CD14-positive monocyte (primary cell): ENCODE measurements around the gene GPX7. TPM values are rescaled to one million over a fixed set of nuclear protein-coding genes. Genes with fewer than 3 reads are reported as not detected.

Source experiments
- DNase-seq, 3 donors: peaks; one replicate each; pipeline ENCODE4 v3.0.0-alpha.2; 2011 to 2022
- H2AFZ ChIP-seq: 2 replicates; pipeline ENCODE4 v1.6.0; 2012; ENCODE audit warnings: mild to moderate bottlenecking, low read depth, low read length, inconsistent platforms; ENCODE audit not compliant: insufficient read depth, poor library complexity, severe bottlenecking
- H3K27ac ChIP-seq, 2 donors: 1 replicate in 1 of 2; 2 replicates in 1 of 2; pipeline ENCODE4 v1.5.1; 2012 to 2013; ENCODE audit warnings: low read length in 2 of 2, control low read depth in 1 of 2, inconsistent platforms in 1 of 2, low read depth in 1 of 2, mild to moderate bottlenecking in 1 of 2
- H3K27me3 ChIP-seq, 2 donors: one replicate each; pipeline versions ENCODE4 v1.6.0 to v1.6.1; 2011 to 2013; ENCODE audit warnings: low read length in 2 of 2; ENCODE audit not compliant: control insufficient read depth in 2 of 2, insufficient read depth in 2 of 2
- H3K36me3 ChIP-seq, 2 donors: replicated peaks in 1 of 2; 1 replicate in 1 of 2; 2 replicates in 1 of 2; pipeline versions ENCODE4 v1.5.1 to v1.6.1; 2012 to 2013; ENCODE audit warnings: low read length in 2 of 2, control low read depth in 1 of 2, inconsistent platforms in 1 of 2, mild to moderate bottlenecking in 1 of 2; ENCODE audit not compliant: insufficient read depth in 2 of 2, control insufficient read depth in 1 of 2
- H3K4me1 ChIP-seq, 2 donors: 1 replicate in 1 of 2; 2 replicates in 1 of 2; pipeline versions ENCODE4 v1.5.1 to v1.6.1; 2012 to 2013; ENCODE audit warnings: low read length in 2 of 2, control low read depth in 1 of 2, inconsistent platforms in 1 of 2, mild to moderate bottlenecking in 1 of 2, moderate library complexity in 1 of 2; ENCODE audit not compliant: insufficient read depth in 2 of 2, control insufficient read depth in 1 of 2
- H3K4me2 ChIP-seq: replicated peaks from 2 replicates; pipeline ENCODE3; 2012; ENCODE audit warnings: low read length, moderate library complexity, mild to moderate bottlenecking; ENCODE audit not compliant: poor library complexity, severe bottlenecking; ENCODE audit errors: extremely low read depth
- H3K4me3 ChIP-seq, 3 experiments: fragments of 200-600 bp in 1 of 3; sonication (generic) in 1 of 3; replicated peaks in 1 of 3; 1 replicate in 2 of 3; 2 replicates in 1 of 3; pipeline ENCODE4 v1.5.1; 2011 to 2013; ENCODE audit warnings: low read length in 3 of 3, mild to moderate bottlenecking in 3 of 3, control low read depth in 2 of 3, low read depth in 2 of 3, inconsistent platforms in 1 of 3, moderate library complexity in 1 of 3
- H3K79me2 ChIP-seq: 2 replicates; pipeline ENCODE4 v1.6.0; 2012; ENCODE audit warnings: mild to moderate bottlenecking, control low read depth, inconsistent platforms, low read length, moderate library complexity; ENCODE audit not compliant: insufficient read depth
- H3K9ac ChIP-seq: 2 replicates; pipeline ENCODE4 v1.6.0; 2017; ENCODE audit warnings: low read length, mild to moderate bottlenecking; ENCODE audit not compliant: insufficient read depth, poor library complexity, severe bottlenecking
- H3K9me3 ChIP-seq, 2 donors: replicated peaks in 1 of 2; 1 replicate in 1 of 2; 2 replicates in 1 of 2; pipeline versions ENCODE4 v1.5.1 to v1.6.1; 2012 to 2013; ENCODE audit warnings: low read length in 2 of 2, control low read depth in 1 of 2; ENCODE audit not compliant: control insufficient read depth in 1 of 2, insufficient read depth in 1 of 2
- H4K20me1 ChIP-seq: 2 replicates; pipeline ENCODE4 v1.6.0; 2012; ENCODE audit warnings: mild to moderate bottlenecking, low read length, control low read depth, moderate library complexity; ENCODE audit not compliant: insufficient read depth
- H3K27ac Mint-ChIP-seq, 7 donors: one replicate each; pipeline ENCODE4 v1.8.0; 2020; ENCODE audit warnings: mild to moderate bottlenecking in 7 of 7, mixed read lengths in 7 of 7, moderate library complexity in 6 of 7, inconsistent platforms in 2 of 7
- H3K27me3 Mint-ChIP-seq, 3 donors: one replicate each; pipeline ENCODE4 v1.8.0; 2021 to 2022; ENCODE audit warnings: low read depth in 3 of 3, mild to moderate bottlenecking in 3 of 3, mixed read lengths in 3 of 3, moderate library complexity in 3 of 3, inconsistent platforms in 1 of 3
- H3K36me3 Mint-ChIP-seq, 2 donors: one replicate each; pipeline ENCODE4 v1.8.0; 2020; ENCODE audit warnings: mixed read lengths in 2 of 2, inconsistent platforms in 1 of 2, mild to moderate bottlenecking in 1 of 2
- H3K4me1 Mint-ChIP-seq: one replicate; pipeline ENCODE4 v1.8.0; 2020; ENCODE audit warnings: mild to moderate bottlenecking, mixed read lengths
- H3K4me3 Mint-ChIP-seq, 2 donors: one replicate each; pipeline ENCODE4 v1.8.0; 2020; ENCODE audit warnings: mild to moderate bottlenecking in 2 of 2, mixed read lengths in 2 of 2, moderate library complexity in 1 of 2
- H3K9me3 Mint-ChIP-seq, 7 donors: one replicate each; pipeline ENCODE4 v1.8.0; 2020 to 2022; ENCODE audit warnings: mixed read lengths in 7 of 7, mild to moderate bottlenecking in 6 of 7, moderate library complexity in 6 of 7, inconsistent platforms in 2 of 7
- CTCF ChIP-seq: fragments of 200-600 bp; IDR thresholded peaks from one replicate; pipeline ENCODE4 v1.8.0; 2022; ENCODE audit warnings: antibody characterized with exemption, mild to moderate bottlenecking
- WGBS: methylation state at CpG from one replicate; pipeline ENCODE4 v1.1.5; 2013; ENCODE audit warnings: missing lambda C conversion rate; ENCODE audit not compliant: insufficient coverage; 5-methylcytosine and 5-hydroxymethylcytosine counted together
- intact Hi-C, 2 donors: fragments of 100-400 bp; cut with micrococcal nuclease; formaldehyde crosslinking; loops; one replicate each; pipeline versions ENCODE4 v1.15.0 to v1.15.1; 2023
- polyA plus RNA-seq, 3 donors: library from polyadenylated mRNA; depleted of rRNA in 1 of 3; unstranded in 2 of 3; stranded (reverse) in 1 of 3; fragments of 300-500 nt in 2 of 3; fragments of >200 nt in 1 of 3; fragmentation: Illumina TruSeq in 2 of 3; gene quantifications; 1 replicate in 2 of 3; 2 replicates in 1 of 3; pipeline ENCODE4 v1.2.3, GENCODE V29; 2012 to 2021

Gene GPX7
- polyA plus RNA-seq, 3 donors: 1.7 to 3.3 (median 2.9) TPM

GRCh38 chr1:52651904-52652303, 49.7 kb downstream of the GPX7 start:
- Histone ChIP-seq H3K9me3 (no peaks in the 10 kb centered on the region), H4K20me1 (no peaks in the 10 kb centered on the region), H3K27ac (no peak overlapping the region), H3K4me3 (no peak overlapping the region), H3K27me3 (no peaks in the 10 kb centered on the region), H2AFZ (no peak overlapping the region), H3K79me2 (no peaks in the 10 kb centered on the region), H3K9ac (no peak overlapping the region), H3K4me2 (no peak overlapping the region), H3K4me1 (no peaks in the 10 kb centered on the region), H3K36me3 (no peaks in the 10 kb centered on the region)
- no peak for DNase-seq
- H3K27ac Mint-ChIP-seq: no peak overlapping the region
- no peaks in the 10 kb centered on the region for H3K27me3 Mint-ChIP-seq
- TF ChIP-seq CTCF: no peak
- intact Hi-C loops: no loop called here
- peaks cover 5% of the 10 kb centered on the region for H3K4me1 Mint-ChIP-seq
- no peak overlapping the region for H3K4me3 Mint-ChIP-seq
- no peaks in the 10 kb centered on the region for H3K36me3 Mint-ChIP-seq
- WGBS: no CpG with 5 or more reads among the region's 1 CpG
- H3K9me3 Mint-ChIP-seq: peaks cover 0 to 3% (median 0%) of the 10 kb centered on the region in 7 donors

GRCh38 chr1:52653207-52653849, 51.2 kb downstream of the GPX7 start:
- no peaks in the 10 kb centered on the region for H3K36me3 Mint-ChIP-seq
- Histone ChIP-seq H3K4me2 (no peak overlapping the region), H3K79me2 (no peaks in the 10 kb centered on the region), H4K20me1 (no peaks in the 10 kb centered on the region), H3K27ac (no peak overlapping the region), H2AFZ (no peak overlapping the region), H3K27me3 (no peaks in the 10 kb centered on the region), H3K36me3 (no peaks in the 10 kb centered on the region), H3K9me3 (no peaks in the 10 kb centered on the region), H3K9ac (no peak overlapping the region), H3K4me3 (no peak overlapping the region), H3K4me1 (no peaks in the 10 kb centered on the region)
- no peak for DNase-seq
- H3K27ac Mint-ChIP-seq: peak overlapping the region in 2 of 7 donors; percentile 28 to 29
- H3K4me1 Mint-ChIP-seq: peaks cover 5% of the 10 kb centered on the region
- H3K4me3 Mint-ChIP-seq: no peak overlapping the region
- intact Hi-C loops: no loop called here
- 78% methylated on average over 1 of the region's 5 CpGs for WGBS
- no peaks in the 10 kb centered on the region for H3K27me3 Mint-ChIP-seq
- TF ChIP-seq CTCF: no peak
- peaks cover 0 to 3% (median 0%) of the 10 kb centered on the region in 7 donors for H3K9me3 Mint-ChIP-seq
